ENCODE measurements around the gene EPHA6. TPM values are rescaled to one million over a fixed set of nuclear protein-coding genes. Genes with fewer than 3 reads are reported as not detected.

EPHA6 gene
- total and polyA plus RNA-seq, 2 donors (not counting 3 experiments of a cell fraction or from before 2014, with no cell fraction given) = not detected

- TF ChIP-seq EZH2 (IDR thresholded peaks at IDR 0.05; ENCODE audit: borderline replicate concordance, low read depth, low read length, severe bottlenecking) (no peak), GATA2 (IDR thresholded peaks at IDR 0.05; ENCODE audit: insufficient read depth, insufficient read length, low read depth, low read length) (no peak)
- Histone ChIP-seq H3K4me2 (ENCODE audit: insufficient read depth, low read length) (no peak overlapping the region), H3K27ac (ENCODE audit: insufficient read depth, low read depth, low read length) (no peak overlapping the region), H4K20me1 (replicated peaks; ENCODE audit: control insufficient read depth, extremely low read depth, insufficient read depth, low read length) (no peaks in the 10 kb centered on the region), H3K27me3 (ENCODE audit: control insufficient read depth in 2 of 2, insufficient read depth in 2 of 2, low read length in 2 of 2) (no peaks in the 10 kb centered on the region), H3K9me1 (replicated peaks; ENCODE audit: control insufficient read depth, extremely low read depth, insufficient read depth, low read length) (no peaks in the 10 kb centered on the region), H3K9me3 (replicated peaks; ENCODE audit: control insufficient read depth, insufficient read depth, low read length) (no peaks in the 10 kb centered on the region), H3K36me3 (ENCODE audit: control insufficient read depth in 2 of 2, extremely low read depth in 1 of 2, insufficient read depth in 2 of 2, low read length in 2 of 2) (no peaks in the 10 kb centered on the region), H2AFZ (ENCODE audit: low read depth, low read length) (no peak overlapping the region), H3K79me2 (ENCODE audit: control insufficient read depth, insufficient read depth, low read length) (no peaks in the 10 kb centered on the region), H3K4me1 (ENCODE audit: control insufficient read depth, extremely low read depth, insufficient read depth, low read length) (no peaks in the 10 kb centered on the region), H3K9ac (replicated peaks; ENCODE audit: extremely low read depth, insufficient read depth, low read length) (no peak overlapping the region), H3K4me3 (replicated peaks in 1 of 3; ENCODE audit: insufficient read depth in 1 of 3, low read depth in 1 of 3, low read length in 3 of 3) (no peak overlapping the region)
- POLR2A ChIA-PET = no interaction called here
- dilution Hi-C loops (cut with MboI; ENCODE audit: extremely low pct_ligation_motif_present, low sequenced_read_pairs) = no loop called here
- intact Hi-C loops (cut with micrococcal nuclease) = no loop called here
- DNase-seq (ENCODE audit: low read depth, low spot score) (no peak), FAIRE-seq (no peak)
- no TSS peak for BruUV-seq (replicated peaks)
- CTCF ChIA-PET = no interaction called here
These were observed 252.1 kb downstream of the EPHA6 start for GRCh38 chr3:97066531-97066930.

- intact Hi-C loops (cut with micrococcal nuclease) (no loop called here), dilution Hi-C loops (cut with MboI; ENCODE audit: extremely low pct_ligation_motif_present, low sequenced_read_pairs) (no loop called here)
- Histone ChIP-seq H3K9me3 (replicated peaks; ENCODE audit: control insufficient read depth, insufficient read depth, low read length) (no peaks in the 10 kb centered on the region), H3K27me3 (ENCODE audit: control insufficient read depth in 2 of 2, insufficient read depth in 2 of 2, low read length in 2 of 2) (no peaks in the 10 kb centered on the region), H3K9me1 (replicated peaks; ENCODE audit: control insufficient read depth, extremely low read depth, insufficient read depth, low read length) (no peaks in the 10 kb centered on the region), H3K9ac (replicated peaks; ENCODE audit: extremely low read depth, insufficient read depth, low read length) (no peak overlapping the region), H3K36me3 (ENCODE audit: control insufficient read depth in 2 of 2, extremely low read depth in 1 of 2, insufficient read depth in 2 of 2, low read length in 2 of 2) (no peaks in the 10 kb centered on the region), H2AFZ (ENCODE audit: low read depth, low read length) (no peak overlapping the region), H3K27ac (ENCODE audit: insufficient read depth, low read depth, low read length) (no peak overlapping the region), H4K20me1 (replicated peaks; ENCODE audit: control insufficient read depth, extremely low read depth, insufficient read depth, low read length) (no peaks in the 10 kb centered on the region), H3K4me2 (ENCODE audit: insufficient read depth, low read length) (no peak overlapping the region), H3K4me3 (replicated peaks in 1 of 3; ENCODE audit: insufficient read depth in 1 of 3, low read depth in 1 of 3, low read length in 3 of 3) (no peak overlapping the region), H3K4me1 (ENCODE audit: control insufficient read depth, extremely low read depth, insufficient read depth, low read length) (no peaks in the 10 kb centered on the region), H3K79me2 (ENCODE audit: control insufficient read depth, insufficient read depth, low read length) (no peaks in the 10 kb centered on the region)
- FAIRE-seq (no peak), DNase-seq (ENCODE audit: low read depth, low spot score) (no peak)
- TF ChIP-seq CTCF (IDR thresholded peaks at IDR 0.05; ENCODE audit: extremely low read depth in 1 of 2, insufficient read depth in 1 of 2, low read depth in 1 of 2, low read length in 2 of 2) = no peak
- TF ChIP-seq GATA2 (IDR thresholded peaks at IDR 0.05; ENCODE audit: insufficient read depth, insufficient read length, low read depth, low read length) = no peak
- no peak for TF ChIP-seq POLR2A (IDR thresholded peaks at IDR 0.05; ENCODE audit: low read depth, low read length)
- TF ChIP-seq MYC (IDR thresholded peaks at IDR 0.05; ENCODE audit: low read depth, low read length) = no peak
- TF ChIP-seq MAX (IDR thresholded peaks at IDR 0.05; ENCODE audit: insufficient read depth, insufficient read length) = no peak
- no peak for TF ChIP-seq EZH2 (IDR thresholded peaks at IDR 0.05; ENCODE audit: borderline replicate concordance, low read depth, low read length, severe bottlenecking)
- TF ChIP-seq JUN (IDR thresholded peaks at IDR 0.05; ENCODE audit: borderline replicate concordance, insufficient read depth, insufficient read length, low read depth) = no peak
- no peak for TF ChIP-seq POLR2AphosphoS5 (IDR thresholded peaks at IDR 0.05; ENCODE audit: insufficient read depth, low read depth, low read length)
- no peak for TF ChIP-seq FOS (IDR thresholded peaks at IDR 0.05; ENCODE audit: borderline replicate concordance, insufficient read depth, low read length)
- BruUV-seq (replicated peaks) = no TSS peak
- ChIA-PET POLR2A (no interaction called here), CTCF (no interaction called here)
These were observed 255.9 kb downstream of the EPHA6 start for GRCh38 chr3:97070302-97070701.

Data from endothelial cell of umbilical vein (primary cell).